GM19238 (cell line): ENCODE measurements around the gene FAM174C.

Source experiments
- DNase-seq: peaks from one replicate; pipeline ENCODE4 v3.0.0; 2011; ENCODE audit warnings: low spot score; ENCODE audit not compliant: insufficient read length

FAM174C gene

GRCh38 chr19:1275260-1275975, at the start of gene FAM174C:
TSS of gene FAM174C (plus strand) at chr19:1275530. CDS start at chr19:1275550, 20 bp downstream.
- peak; percentile 99 for DNase-seq

DNA sequence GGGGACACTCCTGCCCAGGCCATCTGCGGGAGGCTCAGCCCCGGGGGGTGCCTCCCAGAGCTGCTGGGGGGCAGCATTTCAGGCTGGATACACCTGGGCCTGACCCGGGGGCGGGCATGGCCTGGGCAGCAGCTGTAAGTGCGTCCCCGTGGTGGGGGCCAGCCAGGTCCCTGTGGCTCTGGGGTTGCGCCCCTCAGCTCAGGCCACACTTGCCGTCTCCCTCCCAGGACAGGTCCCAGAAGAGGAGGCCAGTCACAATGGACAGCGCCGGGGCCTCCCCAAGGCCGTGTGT, 49.2 kb upstream of the FAM174C start:
- no peak for DNase-seq

DNA sequence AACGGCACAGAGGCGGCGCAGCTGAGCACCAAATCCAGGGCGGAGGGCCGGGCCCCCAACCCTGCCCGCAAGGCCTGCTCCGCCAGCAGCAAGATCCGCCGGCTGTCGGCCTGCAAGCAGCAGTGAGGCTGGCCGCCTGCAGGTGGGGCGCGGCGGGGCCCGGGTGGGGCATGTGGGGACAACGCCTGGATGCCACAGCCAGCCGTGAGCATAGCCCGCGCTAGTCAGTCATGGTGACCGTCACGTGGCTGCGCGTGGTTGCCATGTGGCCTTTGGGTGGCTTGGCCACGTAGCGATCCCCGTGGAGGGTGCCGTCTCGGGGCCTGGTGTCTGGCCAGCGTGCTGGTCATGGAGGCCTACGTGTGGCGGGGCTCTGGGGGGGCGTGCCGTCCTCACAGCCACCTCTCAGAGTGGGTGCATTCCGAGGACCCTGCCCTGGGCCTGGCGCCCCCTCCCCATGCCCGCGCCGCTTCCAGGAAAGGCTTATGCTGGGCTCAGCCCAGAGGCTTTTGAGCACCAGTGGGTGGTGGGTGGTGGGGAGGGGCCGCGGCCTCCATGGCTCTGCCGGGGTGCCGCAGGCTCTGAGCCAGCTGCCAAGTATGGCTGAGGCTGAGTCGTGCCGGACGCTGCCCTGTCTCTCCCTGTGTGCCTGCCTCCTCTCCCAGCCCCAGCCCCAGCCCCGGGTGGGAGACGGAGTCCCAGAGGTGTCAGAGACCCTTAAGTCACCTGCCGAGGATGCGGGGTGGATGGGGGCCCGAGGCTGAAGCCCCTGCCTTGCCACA, 48.6 kb upstream of the FAM174C start:
- no peak for DNase-seq

DNA sequence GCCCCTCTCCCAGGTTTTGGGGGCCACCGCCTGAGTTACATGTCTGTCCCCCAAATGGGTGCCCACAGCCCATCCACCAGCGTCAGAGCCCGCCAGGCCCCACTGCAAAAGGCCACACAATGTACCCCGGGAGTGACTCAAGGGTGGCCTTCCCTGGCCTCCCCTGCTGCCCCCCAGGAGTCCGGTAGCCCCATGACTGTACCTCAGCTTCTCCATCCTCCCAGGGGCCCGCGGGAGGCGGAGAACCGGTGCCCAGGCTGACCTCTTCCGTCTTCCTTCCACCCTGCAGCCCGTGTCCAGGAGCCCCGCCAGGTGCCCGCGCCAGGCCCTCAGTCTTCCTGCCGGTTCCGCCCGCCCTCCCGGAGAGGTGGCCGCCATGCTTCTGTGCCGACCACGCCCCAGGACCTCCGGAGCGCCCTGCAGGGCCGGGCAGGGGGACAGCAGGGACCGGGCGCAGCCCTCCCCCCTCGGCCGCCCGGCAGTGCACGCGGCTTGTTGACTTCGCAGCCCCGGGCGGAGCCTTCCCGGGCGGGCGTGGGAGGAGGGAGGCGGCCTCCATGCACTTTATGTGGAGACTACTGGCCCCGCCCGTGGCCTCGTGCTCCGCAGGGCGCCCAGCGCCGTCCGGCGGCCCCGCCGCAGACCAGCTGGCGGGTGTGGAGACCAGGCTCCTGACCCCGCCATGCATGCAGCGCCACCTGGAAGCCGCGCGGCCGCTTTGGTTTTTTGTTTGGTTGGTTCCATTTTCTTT, 47.9 kb upstream of the FAM174C start:
- no peak for DNase-seq

DNA sequence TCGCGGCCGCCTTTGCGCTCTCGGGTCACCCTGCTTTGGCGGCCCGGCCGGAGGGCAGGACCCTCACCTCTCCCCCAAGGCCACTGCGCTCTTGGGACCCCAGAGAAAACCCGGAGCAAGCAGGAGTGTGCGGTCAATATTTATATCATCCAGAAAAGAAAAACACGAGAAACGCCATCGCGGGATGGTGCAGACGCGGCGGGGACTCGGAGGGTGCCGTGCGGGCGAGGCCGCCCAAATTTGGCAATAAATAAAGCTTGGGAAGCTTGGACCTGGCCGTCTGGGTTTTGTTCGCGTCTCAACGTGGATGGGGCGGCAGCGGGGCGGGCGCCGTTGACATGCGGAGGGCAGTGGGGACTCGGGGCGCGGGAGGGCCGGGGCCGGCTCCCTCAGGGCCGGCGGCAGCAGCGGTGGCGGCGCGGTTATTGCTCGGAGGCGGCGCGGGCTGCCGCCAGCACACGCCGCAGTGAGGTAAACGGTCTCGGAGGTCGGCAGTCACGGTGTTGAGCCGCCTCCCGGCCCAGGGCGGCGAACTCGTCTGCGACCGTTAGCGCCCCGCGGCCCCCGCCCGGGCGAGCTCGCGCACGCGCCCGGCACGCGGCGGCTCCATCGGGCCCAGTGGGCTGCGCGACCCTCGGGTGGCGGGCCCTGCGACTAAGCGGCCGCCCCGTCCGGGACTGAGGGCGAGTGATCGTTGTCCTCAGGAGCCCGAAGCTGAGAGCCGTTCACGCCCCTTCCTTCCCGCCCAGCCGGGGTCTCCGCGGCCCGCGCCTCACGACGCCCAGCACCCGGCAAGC, 47.0 kb upstream of the FAM174C start:
- no peak for DNase-seq

DNA sequence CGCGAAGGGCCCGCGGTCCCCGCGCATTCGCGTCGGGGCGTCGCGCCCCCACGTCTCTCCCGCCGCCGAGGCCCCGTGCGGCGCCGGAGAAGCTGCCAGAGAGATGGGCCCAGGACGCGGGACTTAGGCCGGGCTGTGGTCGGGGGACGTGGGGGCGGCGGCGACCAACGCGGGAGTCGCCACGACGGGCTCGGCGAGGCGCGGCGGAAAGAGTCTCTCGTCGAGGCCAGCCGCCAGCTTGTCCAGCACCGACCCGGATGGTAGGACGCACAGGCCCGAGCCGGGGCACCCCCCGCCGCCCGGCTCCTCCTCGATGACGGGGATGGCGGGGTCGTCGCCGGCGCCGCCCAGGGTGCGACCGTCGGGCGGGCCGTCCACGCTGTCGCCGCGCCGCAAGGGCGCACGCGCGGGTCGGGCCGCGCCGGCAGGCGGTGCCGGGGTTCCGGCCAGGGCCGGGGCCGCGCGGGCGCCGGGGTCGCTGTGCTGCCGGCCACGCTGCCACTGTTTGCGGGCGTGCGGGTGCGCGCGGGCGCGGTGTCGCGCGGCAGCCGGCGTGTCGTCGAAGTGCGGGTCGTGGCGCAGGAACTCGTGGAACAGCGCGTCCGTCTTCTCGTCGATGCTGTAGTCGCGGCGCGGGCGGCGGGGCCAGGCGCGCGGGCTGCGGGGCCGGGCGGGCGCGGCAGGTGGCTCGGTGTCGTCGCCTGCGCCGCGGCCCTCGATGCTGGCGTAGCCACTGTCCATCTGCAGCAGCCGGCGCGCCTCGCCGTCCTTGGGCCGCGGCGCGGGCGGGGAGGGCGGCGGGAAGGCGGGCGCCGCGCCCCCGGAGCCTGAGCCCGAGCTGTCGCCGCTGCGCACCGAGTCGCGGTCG, 46.0 kb upstream of the FAM174C start:
- no peak for DNase-seq

GRCh38 chr19:1229924-1230782, 45.2 kb upstream of the FAM174C start:
- no peak for DNase-seq

- DNase-seq = no peak
These were observed 44.4 kb upstream of the FAM174C start for GRCh38 chr19:1230783-1231489.

DNA sequence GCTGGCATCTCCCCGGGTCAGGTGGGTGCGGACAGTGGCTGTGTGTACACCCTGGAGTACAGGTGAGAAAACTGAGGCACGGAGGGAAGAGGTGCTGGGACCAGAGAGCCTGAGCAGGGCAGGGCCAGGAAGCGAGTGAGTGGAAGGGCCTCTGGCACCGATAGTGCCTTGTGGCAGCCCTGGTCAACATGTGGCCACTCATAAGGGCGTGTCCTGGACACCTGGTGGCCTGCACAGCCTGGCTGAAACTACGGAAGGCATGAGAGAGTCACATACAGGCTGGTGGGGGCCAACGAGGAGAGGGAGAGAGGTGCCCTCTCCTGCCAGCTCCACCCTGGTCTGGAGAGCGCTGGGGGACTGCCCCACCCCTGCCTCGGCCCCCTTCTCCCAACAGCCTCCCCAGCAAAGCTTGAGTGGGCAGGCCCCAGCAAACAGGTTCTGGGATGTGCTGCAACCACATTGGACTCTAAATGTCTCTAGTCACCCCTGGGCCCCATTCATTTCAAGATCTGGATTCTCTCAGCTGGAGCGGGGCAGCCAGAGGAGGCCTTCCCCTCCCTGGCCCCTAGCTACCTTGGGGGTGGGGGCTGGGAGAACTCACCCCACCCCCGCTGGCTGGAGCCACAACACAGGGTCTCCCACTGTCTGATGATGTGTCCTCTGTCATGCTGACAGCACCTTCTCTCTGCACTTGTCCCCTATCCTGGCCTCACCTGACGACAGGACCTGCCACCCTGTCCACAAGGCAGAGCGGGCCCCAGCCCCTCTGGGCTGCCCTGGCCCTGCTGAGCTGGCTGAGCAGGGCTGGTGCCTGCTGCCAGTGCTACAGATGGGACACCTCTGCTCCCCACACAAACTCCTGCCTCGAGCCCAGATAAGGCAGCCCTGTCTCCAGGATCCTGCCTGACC, 43.3 kb upstream of the FAM174C start:
- no peak for DNase-seq

DNA sequence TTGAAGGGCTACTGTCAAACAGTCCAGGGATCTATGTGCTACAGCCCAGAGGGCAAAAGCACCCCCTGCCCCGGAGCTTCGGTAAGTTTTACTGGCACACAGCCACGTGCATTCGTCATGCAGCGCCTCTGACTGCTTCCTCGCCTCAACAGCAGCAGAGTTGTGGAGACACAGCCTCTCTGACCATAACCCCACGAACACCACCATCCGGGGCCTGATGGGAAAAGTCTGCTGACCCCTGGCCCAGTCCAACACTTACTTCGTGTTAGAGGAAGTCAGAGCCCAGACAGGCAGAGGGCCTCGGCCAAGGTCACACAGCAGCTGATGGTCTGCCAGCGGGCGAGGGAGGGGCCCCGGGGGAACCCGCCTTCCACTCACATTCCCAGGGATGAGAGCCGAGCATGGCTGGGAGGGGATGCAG, 42.7 kb upstream of the FAM174C start:
- DNase-seq = no peak

DNA sequence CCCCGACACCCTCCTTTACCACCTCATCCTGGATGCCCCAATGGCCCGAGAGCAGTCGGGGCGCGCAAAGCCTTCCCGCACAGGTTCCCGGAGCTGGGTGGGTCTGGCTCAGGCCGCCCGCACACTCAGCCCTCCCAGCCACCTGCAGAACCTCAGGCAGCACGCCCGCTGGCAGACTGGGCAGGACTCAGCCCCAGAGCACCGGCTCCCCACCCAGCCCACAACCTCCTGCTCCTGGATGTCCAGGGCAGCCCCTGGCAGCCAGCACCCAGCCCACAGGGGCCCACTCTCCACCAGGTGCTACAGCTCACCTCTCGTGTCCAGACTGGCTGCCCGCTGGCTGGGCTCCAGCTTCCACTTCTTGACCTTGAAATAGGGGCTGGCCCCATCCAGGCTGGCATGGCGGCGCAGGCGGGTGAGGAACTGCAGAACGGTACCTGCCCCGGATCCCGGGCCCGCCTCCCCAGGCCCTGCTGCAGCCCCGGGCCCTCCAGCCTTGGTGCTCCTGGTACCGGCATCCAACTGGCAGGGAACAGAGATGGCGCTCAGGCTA, 42.1 kb upstream of the FAM174C start:
- no peak for DNase-seq

DNA sequence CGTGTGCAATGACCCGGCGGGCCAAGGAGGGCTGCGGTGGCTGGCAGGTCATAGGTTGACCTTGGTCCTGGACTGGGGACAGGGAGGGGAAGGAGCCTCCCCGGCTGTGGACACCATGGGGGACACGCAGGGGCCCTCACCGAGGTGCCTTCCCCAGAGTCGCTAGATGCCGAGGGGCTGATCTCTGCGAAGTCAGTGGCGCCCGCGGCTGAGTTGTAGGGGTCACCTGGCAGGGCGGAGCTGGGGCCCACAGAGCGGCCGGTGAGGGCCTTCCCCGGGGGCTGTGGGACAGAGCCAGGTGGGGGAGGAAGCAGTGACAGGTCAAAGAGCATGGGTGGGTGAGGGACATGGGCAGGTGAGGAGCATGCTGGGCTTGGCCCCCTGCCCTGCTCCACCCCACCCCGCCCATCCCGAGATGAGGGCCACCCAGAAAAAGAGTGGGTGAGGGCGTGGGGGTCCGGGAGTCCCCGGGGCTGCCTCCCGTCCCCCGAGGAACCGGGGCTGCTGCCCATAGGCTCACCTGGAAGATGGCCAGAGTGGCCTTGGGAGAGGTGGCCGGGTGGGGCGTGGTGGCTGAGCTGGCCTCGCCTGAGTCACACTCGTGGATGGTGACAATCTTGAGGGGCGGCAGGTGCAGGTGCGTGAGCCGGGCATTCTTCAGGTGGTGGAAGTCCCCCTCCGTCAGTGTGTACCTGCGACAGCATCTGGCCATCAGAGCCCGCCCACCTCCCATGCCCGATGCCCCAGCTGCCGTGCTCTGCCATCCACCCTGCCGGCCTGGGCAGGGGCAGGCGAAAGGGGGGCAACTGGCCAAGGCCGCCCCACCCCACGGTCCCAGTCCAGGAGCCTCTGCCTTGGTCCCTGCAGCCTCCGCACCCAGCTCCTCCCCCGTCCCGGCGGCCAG, 41.0 kb upstream of the FAM174C start:
- DNase-seq = no peak

GRCh38 chr19:1234955-1235380, 40.4 kb upstream of the FAM174C start:
- no peak for DNase-seq

DNA sequence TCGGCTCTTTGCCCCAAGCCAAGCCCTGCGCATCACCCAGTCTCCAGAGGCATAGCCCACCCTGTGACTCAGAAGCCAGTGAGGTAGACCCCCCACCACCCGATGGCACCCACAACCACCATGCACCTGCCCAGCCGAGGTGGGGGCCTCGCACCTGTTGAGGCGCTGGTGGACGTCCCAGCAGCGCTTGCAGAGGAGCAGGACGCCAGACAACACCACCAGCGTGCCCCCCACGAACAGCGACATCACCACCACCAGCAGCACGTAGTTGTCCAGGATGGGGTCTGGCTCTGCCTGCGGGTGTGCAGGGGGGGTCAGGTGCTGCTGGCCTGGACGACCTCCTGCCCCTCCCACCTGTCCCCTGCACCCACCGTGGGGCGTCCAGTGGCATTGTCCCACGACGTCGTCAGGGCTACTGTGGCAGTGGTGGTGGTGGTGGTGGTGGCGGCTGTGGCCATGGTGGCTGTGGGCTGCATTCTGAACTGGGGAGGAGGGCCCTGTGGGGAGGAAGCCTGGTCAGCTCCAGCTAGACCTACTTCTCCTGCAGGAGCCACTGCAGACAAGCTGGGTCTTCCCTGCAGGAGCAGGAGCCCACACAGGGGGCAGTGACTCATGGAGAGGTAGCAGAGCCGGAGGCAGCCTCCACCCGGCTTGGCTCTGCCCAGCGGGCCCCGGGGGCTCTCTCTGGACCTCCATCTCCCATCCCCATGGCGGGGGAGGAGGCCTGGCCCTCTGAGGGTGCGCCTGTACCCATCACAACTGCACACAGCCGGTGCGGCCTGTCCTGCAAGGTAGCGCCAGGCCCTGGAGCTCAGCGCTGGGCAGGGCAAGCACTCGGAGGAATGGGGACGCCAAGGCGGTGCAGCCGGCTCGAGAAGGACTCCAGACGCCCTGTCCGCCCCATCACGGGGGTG, 39.4 kb upstream of the FAM174C start:
- DNase-seq = no peak

GRCh38 chr19:1236576-1236975, 38.8 kb upstream of the FAM174C start:
- no peak for DNase-seq
